Upper lobe of left lung (tissue), 6 donors: Measurements from ENCODE around the gene AVP. TPM values are rescaled to one million over a fixed set of nuclear protein-coding genes. Genes with fewer than 3 reads are reported as not detected.
A peak's percentile ranks its signal among the peaks of the same experiment; 100 is the strongest.
"Not testable (repeated sequence)": the region's sequence is repeated elsewhere in the genome, so short reads cannot be mapped to it uniquely, and the experiment has no call there.

ENCODE experiments used
- ATAC-seq, 2 donors: fragments of 200-7000 bp; cut with Tn5 transposase; one replicate each; pipeline ENCODE4 v1.9.1; 2022; ENCODE audit warnings: mild to moderate bottlenecking in 2 of 2, moderate library complexity in 2 of 2; ENCODE audit not compliant: low FRiP score in 2 of 2
- DNase-seq, 2 donors: peaks; one replicate each; pipeline ENCODE4 v3.0.0-alpha.2; 2019 to 2020
- H3K27ac ChIP-seq, 4 donors: fragments of 200-600 bp; sonication (generic); one replicate each; pipeline ENCODE4 v1.5.1; 2016 to 2019
- H3K27me3 ChIP-seq, 4 donors: fragments of 200-600 bp; sonication (generic); one replicate each; pipeline ENCODE4 v1.5.1; 2017 to 2019
- H3K36me3 ChIP-seq, 4 donors: fragments of 200-600 bp; sonication (generic); one replicate each; pipeline ENCODE4 v1.5.1; 2016 to 2019
- H3K4me1 ChIP-seq, 4 donors: fragments of 200-600 bp; sonication (generic); one replicate each; pipeline ENCODE4 v1.5.1; 2018 to 2019
- H3K4me3 ChIP-seq, 4 donors: fragments of 200-600 bp; sonication (generic); one replicate each; pipeline ENCODE4 v1.5.1; 2017 to 2019; ENCODE audit warnings: mild to moderate bottlenecking in 2 of 4, moderate library complexity in 1 of 4
- H3K9me3 ChIP-seq, 4 donors: fragments of 200-600 bp; sonication (generic); one replicate each; pipeline ENCODE4 v1.5.1; 2018 to 2019
- EP300 ChIP-seq, 4 donors: sonication (generic); formaldehyde crosslinking; IDR thresholded peaks; one replicate each; pipeline ENCODE4 v1.5.1; 2017; ENCODE audit warnings: antibody characterized with exemption in 4 of 4, control low read depth in 2 of 4
- POLR2A ChIP-seq, 4 donors: fragments of 450-650 bp; IDR thresholded peaks; one replicate each; pipeline ENCODE4 v1.5.1; 2016 to 2017; ENCODE audit warnings: antibody characterized with exemption in 4 of 4, mild to moderate bottlenecking in 2 of 4
- POLR2AphosphoS5 ChIP-seq, 2 donors: sonication (generic); formaldehyde crosslinking; IDR thresholded peaks; one replicate each; pipeline ENCODE4 v1.5.1; 2017; ENCODE audit warnings: antibody characterized with exemption in 2 of 2
- WGBS, 2 donors: methylation state at CpG; one replicate each; pipeline ENCODE4 v1.1.5; 2017 to 2018; 5-methylcytosine and 5-hydroxymethylcytosine counted together
- total RNA-seq, 6 donors: library from RNA; depleted of rRNA in 4 of 6; stranded (reverse); fragments of >200 nt in 4 of 6; gene quantifications; one replicate each; pipeline versions ENCODE4 v1.1.0 to v1.2.1, GENCODE V29; 2016 to 2021
- TF ChIP-seq, protein P1 (sequence below), 6 experiments: fragments of 450-650 bp in 4 of 6; fragments of 200-600 bp in 2 of 6; sonication (generic) in 2 of 6; IDR thresholded peaks; one replicate each; pipeline ENCODE4 v1.5.1; 2016 to 2019; ENCODE audit warnings: antibody characterized with exemption in 6 of 6
- donor health status: DM: no; HTN: no; CAD: no; lungs with moderate emphysema.
- donor health status: DM: no; HTN: yes; CAD: no; lungs with severe emphysema.

Gene AVP
- total RNA-seq, 6 donors from 2014 or later: not detected

DNA sequence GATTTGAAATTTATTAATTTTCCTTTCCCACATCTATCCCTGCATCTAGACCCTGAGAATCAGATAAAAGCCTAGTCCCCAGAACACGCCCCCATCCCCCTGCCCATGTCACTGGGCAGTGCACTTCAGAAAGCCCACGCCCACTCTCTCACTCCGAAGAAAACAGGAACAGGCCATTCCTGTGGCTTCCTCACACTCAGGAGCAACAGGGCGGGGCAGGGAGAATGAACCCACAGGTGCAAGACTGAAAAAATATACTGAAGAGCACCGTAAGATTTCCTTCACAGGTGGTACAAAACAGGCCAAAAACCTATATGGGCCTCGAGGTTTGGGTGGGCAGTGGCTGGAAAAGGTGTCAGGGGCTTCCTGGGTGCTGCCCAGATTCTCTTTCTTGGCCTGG lies 9.7 kb downstream of the AVP start:
- TF ChIP-seq EP300 (IDR thresholded peaks at IDR 0.05) (no peak), POLR2AphosphoS5 (IDR thresholded peaks at IDR 0.05) (no peak), POLR2A (IDR thresholded peaks at IDR 0.05) (no peak)
- TF ChIP-seq, protein P1, sequence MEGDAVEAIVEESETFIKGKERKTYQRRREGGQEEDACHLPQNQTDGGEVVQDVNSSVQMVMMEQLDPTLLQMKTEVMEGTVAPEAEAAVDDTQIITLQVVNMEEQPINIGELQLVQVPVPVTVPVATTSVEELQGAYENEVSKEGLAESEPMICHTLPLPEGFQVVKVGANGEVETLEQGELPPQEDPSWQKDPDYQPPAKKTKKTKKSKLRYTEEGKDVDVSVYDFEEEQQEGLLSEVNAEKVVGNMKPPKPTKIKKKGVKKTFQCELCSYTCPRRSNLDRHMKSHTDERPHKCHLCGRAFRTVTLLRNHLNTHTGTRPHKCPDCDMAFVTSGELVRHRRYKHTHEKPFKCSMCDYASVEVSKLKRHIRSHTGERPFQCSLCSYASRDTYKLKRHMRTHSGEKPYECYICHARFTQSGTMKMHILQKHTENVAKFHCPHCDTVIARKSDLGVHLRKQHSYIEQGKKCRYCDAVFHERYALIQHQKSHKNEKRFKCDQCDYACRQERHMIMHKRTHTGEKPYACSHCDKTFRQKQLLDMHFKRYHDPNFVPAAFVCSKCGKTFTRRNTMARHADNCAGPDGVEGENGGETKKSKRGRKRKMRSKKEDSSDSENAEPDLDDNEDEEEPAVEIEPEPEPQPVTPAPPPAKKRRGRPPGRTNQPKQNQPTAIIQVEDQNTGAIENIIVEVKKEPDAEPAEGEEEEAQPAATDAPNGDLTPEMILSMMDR (IDR thresholded peaks at IDR 0.05): no peak
- peaks cover 0 to 13% (median 9%) of the 10 kb centered on the region in 4 donors for H3K27me3 ChIP-seq
- ATAC-seq (no peak), DNase-seq (peak in 1 of 2 donors; percentile 62)
- H3K4me3 ChIP-seq: no peak overlapping the region
- H3K27ac ChIP-seq: no peak overlapping the region
- 31 to 52% methylated on average over 6 of the region's 6 CpGs for WGBS, 2 donors
- no peaks in the 10 kb centered on the region for H3K36me3 ChIP-seq
- H3K9me3 ChIP-seq: no peaks in the 10 kb centered on the region
- H3K4me1 ChIP-seq: peaks cover 4 to 20% (median 15%) of the 10 kb centered on the region in 4 donors

DNA sequence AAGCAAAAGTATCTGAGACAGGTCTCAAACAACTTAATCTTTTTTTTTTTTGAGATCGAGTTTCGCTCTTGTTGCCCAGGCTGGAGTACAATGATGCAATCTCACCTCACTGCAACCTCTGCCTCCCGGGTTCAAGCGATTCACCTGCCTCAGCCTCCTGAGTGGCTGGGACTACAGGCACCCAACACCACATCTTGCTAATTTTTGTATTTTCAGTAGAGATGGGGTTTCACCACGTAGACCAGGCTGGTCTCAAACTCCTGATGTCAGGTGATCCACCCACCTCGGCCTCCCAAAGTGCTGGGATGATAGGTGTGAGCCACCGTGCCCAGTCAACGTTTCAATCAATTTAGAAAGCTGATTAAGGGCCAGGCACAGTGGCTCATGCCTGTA lies 11.3 kb downstream of the AVP start:
- H3K27me3 ChIP-seq: peaks cover 0 to 13% (median 9%) of the 10 kb centered on the region in 4 donors

DNA sequence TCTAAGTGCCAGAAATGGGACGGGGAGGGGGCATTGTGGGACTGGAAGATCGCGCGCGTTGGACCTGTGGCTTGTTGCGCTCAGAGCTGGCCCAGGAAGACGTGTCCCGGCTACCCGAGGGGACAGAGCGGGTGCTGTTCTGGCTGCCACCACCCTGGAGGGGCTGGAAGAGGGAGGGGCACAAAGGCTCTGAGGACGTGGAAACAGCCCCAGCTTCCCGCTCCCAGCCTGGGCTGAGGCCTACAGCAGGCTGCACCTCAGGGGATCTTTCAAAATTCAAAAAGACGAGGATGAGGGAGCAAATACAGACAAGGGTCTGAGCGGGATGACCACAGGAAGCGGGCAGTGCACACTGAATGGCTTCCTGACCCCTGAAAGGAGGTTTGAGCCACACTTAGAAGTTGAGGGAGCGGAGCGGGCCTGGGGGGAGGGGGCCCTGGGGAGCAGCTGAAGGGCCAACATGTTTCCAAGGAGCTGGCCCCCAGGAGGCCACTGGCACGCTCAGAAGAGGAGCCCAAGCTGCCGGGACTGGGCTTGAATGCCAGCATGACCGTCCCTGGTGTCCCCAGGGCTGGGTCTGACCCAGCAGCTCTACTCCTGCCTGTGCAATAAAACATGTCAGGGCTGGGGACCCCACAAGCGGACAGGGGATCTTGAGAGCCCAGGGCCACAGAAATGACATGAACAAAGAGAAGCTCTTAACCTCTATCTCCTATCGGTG lies 11.8 kb downstream of the AVP start:
- Histone ChIP-seq H3K36me3 (no peaks in the 10 kb centered on the region), H3K9me3 (no peaks in the 10 kb centered on the region), H3K27ac (no peak overlapping the region), H3K27me3 (peaks cover 0 to 13% (median 9%) of the 10 kb centered on the region in 4 donors), H3K4me1 (peaks cover 4 to 20% (median 15%) of the 10 kb centered on the region in 4 donors), H3K4me3 (peak overlapping the region in 3 of 4 donors; percentile 45 to 60 (median 59))
- TF ChIP-seq POLR2A (IDR thresholded peaks at IDR 0.05): no peak
- no peak for TF ChIP-seq POLR2AphosphoS5 (IDR thresholded peaks at IDR 0.05)
- TF ChIP-seq EP300 (IDR thresholded peaks at IDR 0.05): no peak
- TF ChIP-seq, protein P1 (IDR thresholded peaks at IDR 0.05): no peak
- 76% methylated on average over 18 to 22 of the region's 22 CpGs for WGBS, 2 donors
- no peak for ATAC-seq
- DNase-seq: peak in 1 of 2 donors; percentile 63

More for the DNA sequence above, 11.3 kb downstream of the AVP start:
- H3K9me3 ChIP-seq, H3K36me3 ChIP-seq, ATAC-seq, H3K4me3 ChIP-seq, H3K27ac ChIP-seq, DNase-seq: not testable (repeated sequence)
- 83 to 92% methylated on average over 8 of the region's 8 CpGs for WGBS, 2 donors
- H3K4me1 ChIP-seq: peaks cover 4 to 20% (median 15%) of the 10 kb centered on the region in 4 donors

DNA sequence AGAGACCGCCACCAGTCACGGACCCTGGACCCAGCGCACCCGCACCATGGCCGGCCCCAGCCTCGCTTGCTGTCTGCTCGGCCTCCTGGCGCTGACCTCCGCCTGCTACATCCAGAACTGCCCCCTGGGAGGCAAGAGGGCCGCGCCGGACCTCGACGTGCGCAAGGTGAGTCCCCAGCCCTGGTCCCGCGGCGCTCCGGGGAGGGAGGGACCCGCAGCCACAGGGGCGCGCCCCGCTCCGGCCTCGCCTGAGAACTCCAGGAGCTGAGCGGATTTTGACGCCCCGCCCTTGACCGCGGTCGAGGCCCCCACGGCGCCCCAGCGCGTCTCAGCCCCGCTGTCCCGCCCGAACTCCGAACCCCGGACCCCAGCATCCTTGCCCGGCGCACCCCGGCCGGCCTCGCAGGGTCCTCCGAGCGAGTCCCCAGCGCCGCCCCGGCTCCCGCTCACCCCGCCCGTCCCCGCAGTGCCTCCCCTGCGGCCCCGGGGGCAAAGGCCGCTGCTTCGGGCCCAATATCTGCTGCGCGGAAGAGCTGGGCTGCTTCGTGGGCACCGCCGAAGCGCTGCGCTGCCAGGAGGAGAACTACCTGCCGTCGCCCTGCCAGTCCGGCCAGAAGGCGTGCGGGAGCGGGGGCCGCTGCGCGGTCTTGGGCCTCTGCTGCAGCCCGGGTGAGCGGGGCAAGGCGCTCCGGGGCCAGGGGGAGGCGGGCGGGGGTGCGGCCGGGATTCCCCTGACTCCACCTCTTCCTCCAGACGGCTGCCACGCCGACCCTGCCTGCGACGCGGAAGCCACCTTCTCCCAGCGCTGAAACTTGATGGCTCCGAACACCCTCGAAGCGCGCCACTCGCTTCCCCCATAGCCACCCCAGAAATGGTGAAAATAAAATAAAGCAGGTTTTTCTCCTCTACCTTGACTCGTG lies 12.7 kb downstream of the AVP start, which contains the start of gene OXT:
Gene OXT (plus strand): TSS at position 11 of the 920 bp plus-strand sequence. CDS start 36 bp downstream, at position 47.
- Histone ChIP-seq H3K4me3 (peak within 1 kb of the TSS; percentile 11 to 60 (median 52)), H3K36me3 (no peaks in the 10 kb centered on the region), H3K27me3 (peaks cover 0 to 13% (median 9%) of the 10 kb centered on the region in 4 donors), H3K9me3 (no peaks in the 10 kb centered on the region), H3K27ac (no peak within 1 kb of the TSS), H3K4me1 (peaks cover 4 to 17% (median 13%) of the 10 kb centered on the region in 4 donors)
- DNase-seq (peak; percentile 50 to 91), ATAC-seq (peak in 1 of 2 donors; percentile 85)
- 18 to 32% methylated on average over 16 to 25 of the region's 95 CpGs for WGBS, 2 donors
- TF ChIP-seq POLR2A (IDR thresholded peaks at IDR 0.05) (peak in 1 of 4 donors; percentile 41), EP300 (IDR thresholded peaks at IDR 0.05) (no peak)

DNA sequence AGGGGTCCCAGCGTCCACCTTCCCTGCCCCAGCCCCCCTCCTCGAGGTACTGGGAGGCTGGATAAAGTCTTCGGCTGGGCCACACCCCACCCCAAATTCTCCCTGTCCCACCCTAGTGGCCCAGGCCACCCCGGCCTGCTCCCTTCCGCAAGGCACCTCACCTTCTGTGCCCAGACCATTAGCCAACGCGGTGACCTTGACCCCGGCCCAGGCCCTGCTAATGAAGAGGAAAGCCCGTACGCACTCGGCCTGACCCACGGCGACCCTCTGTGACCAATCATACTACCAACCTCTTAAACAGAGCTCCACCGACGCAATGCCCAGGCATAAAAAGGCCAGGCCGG lies 13.3 kb downstream of the AVP start:
- peaks cover 0 to 13% (median 9%) of the 10 kb centered on the region in 4 donors for H3K27me3 ChIP-seq
- TF ChIP-seq EP300 (IDR thresholded peaks at IDR 0.05): no peak
- TF ChIP-seq POLR2AphosphoS5 (IDR thresholded peaks at IDR 0.05): no peak
- TF ChIP-seq, protein P1 (IDR thresholded peaks at IDR 0.05): no peak
- no peak for TF ChIP-seq POLR2A (IDR thresholded peaks at IDR 0.05)
- peaks cover 4 to 15% (median 12%) of the 10 kb centered on the region in 4 donors for H3K4me1 ChIP-seq
- no peak for DNase-seq
- H3K9me3 ChIP-seq: no peaks in the 10 kb centered on the region
- H3K36me3 ChIP-seq: no peaks in the 10 kb centered on the region
- H3K4me3 ChIP-seq: peak overlapping the region in 3 of 4 donors; percentile 45 to 60 (median 59)
- 87 to 88% methylated on average over 11 to 12 of the region's 16 CpGs for WGBS, 2 donors
- ATAC-seq: no peak
- no peak overlapping the region for H3K27ac ChIP-seq
